GM19372 (cell line): ENCODE data around the gene LMTK2.

Experiments used
- ATAC-seq: cut with Tn5 transposase; IDR thresholded peaks from one replicate; pipeline ENCODE4 v1.9.1; 2021; ENCODE audit warnings: mild to moderate bottlenecking, low read depth, moderate library complexity; ENCODE audit not compliant: unreplicated experiment

Gene LMTK2

DNA sequence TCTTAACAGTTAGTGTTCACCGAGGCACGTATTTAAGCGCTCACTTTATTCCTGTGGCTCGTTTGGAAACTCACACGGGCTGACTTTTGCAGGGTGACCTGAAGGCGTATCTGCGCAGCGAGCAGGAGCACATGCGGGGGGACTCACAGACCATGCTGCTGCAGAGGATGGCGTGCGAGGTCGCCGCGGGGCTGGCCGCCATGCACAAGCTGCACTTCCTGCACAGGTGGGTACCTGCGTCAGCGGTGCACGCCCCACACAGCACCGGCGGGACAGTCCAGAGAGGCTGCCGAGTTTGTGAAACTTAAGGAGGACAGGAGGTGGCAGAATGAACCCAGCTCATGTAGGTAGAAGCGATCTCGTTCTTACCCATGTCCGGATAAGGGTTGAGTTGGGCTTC, 64.8 kb downstream of the LMTK2 start:
- no peak for ATAC-seq

DNA sequence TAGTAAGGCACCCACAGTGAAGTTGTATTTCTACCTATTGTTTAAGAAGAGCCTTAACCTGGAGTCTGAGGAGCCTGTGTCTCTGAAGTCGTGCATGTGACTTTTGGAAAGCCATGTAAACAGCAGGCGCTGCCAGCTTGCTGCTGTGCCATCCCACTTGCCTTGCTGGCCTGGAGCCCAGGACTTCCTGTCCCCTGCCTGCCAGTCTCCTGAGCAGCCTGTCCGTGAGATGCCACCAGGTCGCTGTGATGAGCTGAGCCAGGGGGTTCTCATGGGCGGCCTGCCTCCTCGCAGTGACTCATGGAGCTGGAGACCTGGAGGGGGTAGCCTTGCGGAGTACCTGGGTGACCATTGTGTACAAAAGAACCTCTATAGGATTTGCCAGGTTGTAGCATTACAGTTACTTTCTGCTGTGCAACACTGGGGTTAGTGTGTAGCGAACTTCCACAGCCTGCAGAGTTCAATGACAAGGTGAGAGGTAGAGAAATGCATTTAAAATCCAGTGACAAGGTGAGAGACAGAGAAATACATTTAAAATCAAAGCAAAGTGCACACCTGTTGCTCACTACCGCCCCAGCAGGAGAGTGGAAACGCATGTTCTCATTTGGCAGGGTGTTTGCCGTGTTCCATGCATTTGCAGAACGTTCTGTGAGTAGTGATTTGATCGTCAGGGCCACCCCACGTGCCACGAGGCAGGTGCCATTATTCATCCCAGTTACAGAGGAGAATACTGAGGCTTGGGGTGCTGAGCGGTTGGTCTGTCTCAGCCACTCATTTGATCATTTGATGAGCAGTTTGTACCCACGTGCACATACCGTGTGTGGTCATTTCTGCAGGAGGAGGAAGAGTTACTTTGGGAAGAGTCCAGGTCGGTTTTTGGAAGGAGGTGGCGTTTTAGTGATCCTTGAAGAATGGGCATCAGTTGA, 67.9 kb downstream of the LMTK2 start:
- ATAC-seq = no peak

DNA sequence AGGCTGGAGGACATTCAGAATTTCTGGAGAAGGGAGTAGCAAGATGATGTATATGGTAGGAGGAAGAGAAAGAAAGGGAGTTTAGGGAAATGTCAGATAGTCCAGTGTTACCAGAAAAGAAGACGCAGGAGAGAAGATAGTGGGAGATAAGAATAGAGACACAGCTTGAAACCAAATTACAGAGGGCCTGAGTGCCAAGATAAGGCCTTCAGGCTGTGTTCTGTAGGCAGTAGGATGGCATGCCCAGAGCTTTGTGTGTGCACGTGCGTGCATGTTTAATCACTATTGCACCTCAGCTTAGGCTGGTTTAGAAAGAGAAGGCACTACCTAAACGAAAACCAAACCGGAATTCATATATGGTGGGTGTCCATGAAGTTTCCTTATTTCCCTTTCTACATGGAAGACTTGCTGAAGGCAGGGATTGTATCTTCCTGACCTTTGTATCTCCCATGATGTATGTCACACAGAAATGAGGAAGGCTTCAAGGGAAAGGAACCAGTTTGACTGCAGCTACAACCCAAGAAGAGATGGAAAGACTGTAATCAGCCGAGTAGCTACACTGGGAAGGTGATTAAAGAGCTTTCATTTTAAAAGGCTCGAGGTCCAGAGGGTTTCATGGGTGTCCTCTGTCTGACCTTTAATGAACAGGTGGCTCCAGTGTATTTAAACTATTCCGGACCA, 68.7 kb downstream of the LMTK2 start:
- ATAC-seq = no peak

DNA sequence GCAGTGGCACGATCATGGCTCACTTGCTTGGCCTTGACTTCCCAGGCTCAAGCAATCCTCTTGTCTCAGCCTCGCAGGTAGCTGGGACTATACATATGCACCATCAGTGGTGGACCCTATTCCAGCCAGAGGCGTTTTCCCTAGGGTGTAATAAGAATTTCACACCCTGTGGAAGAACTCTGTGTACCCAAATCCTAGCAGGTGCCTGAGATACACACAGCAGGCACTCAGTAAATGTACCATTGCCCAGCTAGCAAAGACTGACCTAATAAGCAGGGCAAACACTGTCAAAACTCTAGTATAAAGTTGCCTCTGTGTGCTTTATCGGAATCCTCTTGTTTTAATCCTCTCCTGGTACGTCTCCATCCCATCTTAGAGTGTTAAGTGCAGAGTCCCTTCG, 70.9 kb downstream of the LMTK2 start:
- no peak for ATAC-seq

DNA sequence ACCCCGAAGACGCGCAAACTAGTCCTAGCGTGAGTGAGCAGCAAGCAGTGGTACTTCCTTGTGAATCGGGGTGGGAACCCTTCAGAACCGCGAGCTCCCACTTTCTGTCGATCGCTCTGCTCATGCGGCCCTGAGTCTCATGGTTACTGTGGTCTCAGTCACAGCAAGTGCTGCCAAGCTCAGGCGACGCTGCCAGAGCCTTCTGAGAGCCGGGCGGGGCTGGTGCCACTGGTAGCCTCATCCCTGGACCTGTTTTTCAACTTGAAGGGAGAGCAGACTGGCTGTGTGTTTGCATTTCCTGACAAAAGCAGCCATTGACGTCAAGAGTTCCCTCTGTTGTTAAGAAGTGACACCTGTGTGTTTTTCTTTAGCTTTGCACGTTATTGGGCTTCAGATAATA, 71.7 kb downstream of the LMTK2 start:
- no peak for ATAC-seq

DNA sequence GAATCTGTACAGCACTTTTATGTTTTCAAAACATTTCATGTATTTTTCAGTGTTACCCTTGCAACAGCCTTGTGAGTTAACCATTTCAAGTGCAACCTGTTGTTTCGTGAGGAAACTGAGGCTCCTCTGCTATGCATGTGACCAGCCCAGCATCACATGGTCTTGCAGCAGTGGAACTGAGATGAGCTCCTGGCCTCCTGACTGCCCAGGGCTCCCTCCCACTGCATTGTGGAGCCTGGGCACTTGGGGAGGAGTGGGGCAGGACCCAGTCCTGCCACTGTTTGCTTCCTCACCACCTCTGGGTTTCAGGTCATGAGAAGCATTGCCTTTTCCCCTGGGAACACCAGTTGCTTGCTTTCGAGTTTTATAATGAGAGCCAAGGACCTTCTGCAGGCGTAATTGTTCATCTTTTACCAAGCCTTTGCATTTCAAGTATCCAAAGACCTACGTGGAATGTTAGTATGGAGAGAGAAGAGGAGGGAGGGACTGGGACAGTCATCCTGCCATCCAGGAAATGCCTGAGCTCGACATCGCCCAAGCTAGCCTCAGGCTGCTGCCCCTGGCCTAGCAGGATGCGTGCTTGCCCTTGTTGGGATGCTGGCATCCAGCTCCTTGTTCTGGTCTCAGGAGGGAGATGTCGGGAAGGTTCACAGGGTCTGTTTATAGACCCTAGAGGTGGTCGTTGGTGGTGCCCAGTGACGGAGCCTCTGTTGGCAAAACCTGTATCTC, 72.3 kb downstream of the LMTK2 start:
- no peak for ATAC-seq

DNA sequence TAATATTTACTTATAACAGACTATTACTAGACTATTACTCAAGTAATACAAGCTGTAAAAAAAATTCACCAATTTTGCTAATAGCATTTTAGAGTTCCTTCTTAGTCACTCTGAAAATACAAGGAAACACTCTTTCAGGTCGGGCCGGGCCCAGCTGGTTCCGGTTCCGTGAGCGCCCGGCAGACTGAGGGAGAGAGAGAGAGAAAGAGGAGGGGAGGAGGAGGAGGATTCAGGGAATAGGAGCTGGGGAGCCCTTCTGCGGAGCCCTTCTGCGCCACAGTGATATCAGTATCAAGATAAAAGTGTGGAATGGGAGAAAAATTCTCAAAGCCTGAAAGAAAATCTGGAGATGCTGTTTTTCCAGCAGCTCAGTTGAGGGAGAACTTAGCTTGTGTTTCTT, 74.1 kb downstream of the LMTK2 start:
- ATAC-seq = no peak

DNA sequence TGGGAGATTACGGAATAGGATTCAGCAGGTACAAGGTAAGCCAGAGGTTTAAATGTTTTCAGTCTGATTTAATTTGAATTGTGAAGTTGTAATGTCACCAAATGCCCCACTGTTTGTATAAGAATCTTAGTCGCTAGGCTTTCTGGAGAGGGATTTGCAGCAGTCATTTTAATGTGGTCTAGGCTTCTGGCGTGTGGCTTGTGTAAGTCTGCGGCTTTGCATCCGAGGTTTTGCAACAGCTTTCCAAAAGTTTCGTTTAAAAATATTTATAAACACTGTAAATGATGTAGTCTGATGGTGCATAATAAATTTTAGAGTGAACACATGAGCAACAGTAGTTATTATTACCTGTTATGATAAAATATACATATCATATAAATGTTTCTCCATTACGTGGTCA, 78.4 kb downstream of the LMTK2 start:
- ATAC-seq = no peak

DNA sequence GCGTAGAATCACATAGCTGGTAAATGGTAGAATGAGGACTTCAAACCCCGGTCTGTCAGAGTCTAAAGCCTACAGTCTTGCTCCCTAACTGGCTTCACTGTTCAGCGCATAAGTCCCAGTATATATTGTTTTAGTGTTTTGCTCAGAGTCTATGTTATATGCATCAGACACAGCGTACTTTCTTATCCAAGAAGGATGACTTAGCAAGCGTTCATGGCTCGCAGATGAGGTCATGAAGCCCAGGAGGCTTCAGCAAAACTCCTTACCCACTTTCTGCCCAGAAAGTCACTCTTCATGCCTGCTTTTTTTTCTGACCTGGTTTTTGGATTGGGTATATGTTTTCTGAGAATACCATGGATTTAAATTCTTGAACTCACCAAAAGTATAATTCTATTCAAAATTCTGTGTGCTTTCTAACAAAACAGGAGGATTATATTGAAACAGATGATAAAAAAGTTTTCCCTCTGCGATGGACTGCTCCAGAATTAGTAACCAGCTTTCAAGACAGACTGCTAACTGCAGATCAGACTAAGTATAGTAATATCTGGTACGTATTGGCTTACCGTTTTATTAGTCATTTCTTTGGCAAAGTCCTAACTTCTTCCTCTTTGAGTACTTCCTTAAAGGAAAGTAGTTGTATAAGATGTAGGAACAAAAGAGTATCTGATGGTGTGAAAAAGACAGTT, 79.9 kb downstream of the LMTK2 start:
- ATAC-seq = no peak

DNA sequence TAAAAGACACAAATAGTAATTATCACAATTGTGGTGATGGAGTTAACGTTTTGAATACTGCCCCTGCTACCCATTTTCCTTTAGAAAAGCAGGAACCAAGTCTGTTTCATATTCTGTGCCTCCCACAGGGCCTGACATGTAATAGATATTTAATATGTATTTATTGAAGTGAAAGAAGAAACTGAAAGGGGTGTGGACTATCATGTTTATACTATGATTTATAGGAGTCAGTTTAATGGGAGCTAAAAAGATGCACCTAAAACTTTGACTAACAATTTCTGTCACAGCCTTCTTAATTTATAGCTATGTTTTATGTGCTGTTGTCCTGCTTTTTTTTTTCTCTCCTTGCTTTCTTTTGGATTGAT, 80.5 kb downstream of the LMTK2 start:
- no peak for ATAC-seq

DNA sequence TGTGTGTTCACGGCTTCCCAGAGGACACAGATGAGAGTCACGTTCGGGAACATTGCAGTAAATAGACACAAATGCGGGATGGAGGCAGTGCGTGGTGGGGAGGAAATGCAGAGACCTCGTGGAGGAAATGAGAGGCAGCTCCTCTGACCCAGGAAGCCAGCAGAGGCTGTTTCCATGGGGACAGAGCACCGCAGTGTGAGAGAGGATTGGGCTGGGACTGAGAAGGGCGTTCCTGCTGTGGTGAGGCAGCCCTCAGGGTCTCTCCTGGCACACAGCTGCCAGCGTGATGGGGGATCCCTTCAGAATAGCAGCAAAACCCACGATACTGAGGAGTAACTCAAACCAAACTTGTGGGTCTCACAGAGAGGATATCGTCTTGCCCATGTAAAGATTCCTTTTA, 82.9 kb downstream of the LMTK2 start:
- ATAC-seq = no peak

DNA sequence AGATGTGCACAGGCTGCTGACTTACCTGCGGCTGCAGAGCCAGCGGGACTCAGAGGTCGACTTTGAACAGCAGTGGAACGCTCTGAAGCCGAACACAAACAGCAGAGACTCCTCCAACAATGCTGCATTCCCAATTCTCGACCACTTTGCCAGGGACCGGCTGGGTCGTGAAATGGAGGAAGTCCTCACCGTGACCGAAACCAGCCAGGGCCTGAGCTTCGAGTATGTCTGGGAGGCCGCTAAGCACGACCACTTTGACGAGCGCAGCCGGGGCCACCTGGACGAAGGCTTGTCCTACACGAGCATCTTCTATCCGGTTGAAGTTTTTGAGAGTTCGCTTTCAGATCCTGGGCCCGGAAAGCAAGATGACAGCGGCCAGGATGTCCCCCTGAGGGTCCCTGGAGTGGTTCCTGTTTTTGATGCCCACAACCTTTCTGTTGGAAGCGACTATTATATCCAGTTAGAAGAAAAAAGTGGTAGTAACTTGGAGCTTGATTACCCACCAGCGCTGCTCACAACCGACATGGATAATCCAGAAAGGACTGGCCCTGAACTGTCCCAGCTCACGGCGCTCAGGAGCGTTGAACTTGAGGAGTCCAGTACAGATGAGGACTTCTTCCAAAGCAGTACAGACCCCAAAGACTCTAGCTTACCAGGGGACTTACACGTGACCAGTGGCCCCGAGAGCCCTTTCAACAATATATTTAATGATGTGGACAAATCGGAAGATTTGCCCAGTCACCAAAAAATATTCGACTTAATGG, 85.2 kb downstream of the LMTK2 start:
- ATAC-seq = no peak

DNA sequence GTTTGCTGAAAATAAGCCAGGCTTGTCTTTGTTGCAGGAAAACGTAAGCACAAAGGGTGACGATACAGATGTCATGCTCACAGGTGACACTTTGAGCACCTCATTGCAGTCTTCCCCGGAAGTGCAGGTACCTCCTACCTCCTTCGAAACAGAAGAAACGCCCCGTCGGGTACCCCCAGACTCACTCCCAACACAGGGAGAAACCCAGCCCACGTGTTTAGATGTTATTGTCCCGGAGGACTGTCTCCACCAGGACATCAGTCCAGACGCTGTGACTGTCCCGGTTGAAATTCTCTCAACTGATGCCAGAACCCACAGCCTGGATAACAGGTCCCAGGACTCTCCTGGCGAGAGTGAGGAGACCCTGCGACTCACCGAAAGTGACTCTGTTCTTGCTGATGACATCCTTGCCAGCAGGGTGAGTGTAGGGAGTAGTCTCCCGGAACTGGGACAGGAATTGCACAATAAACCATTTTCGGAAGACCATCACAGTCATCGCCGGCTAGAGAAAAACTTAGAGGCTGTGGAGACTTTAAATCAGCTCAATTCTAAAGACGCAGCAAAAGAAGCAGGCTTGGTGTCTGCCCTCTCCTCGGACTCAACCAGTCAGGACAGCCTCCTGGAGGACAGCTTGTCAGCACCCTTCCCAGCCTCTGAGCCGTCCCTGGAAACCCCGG, 86.3 kb downstream of the LMTK2 start:
- ATAC-seq = no peak

DNA sequence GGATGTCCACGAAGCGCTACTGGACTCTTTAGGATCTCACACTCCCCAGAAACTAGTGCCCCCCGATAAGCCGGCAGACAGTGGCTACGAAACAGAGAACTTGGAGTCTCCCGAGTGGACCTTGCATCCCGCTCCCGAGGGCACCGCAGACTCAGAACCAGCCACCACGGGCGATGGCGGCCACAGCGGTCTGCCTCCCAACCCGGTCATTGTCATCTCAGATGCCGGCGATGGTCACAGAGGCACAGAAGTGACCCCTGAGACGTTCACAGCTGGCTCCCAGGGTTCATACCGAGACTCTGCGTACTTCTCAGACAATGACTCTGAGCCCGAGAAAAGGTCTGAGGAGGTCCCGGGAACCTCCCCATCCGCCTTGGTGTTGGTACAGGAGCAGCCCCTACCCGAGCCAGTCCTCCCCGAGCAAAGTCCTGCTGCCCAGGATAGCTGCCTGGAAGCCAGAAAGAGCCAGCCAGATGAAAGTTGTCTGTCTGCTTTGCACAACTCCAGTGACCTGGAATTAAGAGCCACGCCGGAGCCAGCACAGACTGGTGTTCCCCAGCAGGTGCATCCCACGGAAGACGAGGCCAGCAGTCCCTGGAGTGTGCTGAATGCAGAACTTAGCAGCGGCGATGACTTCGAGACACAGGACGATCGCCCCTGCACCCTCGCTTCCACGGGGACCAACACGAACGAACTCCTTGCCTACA, 87.0 kb downstream of the LMTK2 start:
- no peak for ATAC-seq

DNA sequence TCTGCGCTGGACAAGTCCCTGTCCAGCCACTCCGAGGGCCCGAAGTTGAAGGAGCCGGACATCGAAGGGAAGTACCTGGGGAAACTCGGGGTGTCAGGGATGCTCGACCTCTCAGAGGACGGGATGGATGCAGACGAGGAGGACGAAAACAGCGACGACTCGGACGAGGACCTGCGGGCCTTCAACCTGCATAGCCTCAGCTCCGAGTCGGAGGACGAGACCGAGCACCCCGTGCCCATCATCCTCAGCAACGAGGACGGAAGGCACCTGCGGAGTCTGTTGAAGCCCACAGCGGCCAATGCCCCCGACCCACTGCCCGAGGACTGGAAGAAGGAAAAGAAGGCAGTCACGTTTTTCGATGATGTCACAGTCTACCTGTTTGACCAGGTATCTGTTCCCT, 87.5 kb downstream of the LMTK2 start:
- no peak for ATAC-seq

DNA sequence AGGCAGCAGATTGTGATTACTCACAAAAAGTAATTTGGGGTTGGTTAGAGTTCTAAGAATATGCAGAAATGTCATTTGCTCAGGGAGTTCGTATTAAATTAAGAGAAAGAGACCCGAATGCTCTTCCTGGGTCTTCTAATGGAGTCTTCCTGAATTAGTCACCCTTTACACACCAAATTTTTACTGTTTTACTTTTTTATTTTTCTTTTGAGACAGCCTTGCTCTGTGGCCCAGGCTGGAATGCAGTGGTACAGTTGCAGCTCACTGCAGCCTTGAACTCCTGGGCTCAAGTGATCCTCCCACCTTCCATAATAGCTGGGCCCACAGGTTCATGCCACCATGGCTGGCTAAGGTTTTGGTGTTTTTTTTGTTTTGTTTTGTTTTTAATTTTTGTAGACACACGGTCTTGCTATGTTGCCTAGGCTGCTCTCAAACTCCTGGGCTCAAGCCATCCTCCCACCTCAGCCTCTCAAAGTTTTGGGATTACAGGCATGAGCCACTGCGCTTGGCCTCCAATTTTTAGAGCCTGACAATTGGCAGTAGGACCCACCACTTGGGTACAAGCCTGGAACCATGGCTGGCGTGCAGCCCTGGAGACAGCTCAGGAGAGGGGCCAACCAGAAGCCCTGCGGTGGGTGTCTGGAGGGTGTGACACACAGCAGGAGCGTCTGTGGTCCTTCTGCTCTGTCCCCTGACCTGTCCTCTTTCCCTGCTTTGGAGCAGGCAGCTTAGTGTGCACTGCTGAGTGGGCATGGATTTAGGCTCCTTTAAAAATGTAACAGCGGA, 88.2 kb downstream of the LMTK2 start:
- no peak for ATAC-seq

DNA sequence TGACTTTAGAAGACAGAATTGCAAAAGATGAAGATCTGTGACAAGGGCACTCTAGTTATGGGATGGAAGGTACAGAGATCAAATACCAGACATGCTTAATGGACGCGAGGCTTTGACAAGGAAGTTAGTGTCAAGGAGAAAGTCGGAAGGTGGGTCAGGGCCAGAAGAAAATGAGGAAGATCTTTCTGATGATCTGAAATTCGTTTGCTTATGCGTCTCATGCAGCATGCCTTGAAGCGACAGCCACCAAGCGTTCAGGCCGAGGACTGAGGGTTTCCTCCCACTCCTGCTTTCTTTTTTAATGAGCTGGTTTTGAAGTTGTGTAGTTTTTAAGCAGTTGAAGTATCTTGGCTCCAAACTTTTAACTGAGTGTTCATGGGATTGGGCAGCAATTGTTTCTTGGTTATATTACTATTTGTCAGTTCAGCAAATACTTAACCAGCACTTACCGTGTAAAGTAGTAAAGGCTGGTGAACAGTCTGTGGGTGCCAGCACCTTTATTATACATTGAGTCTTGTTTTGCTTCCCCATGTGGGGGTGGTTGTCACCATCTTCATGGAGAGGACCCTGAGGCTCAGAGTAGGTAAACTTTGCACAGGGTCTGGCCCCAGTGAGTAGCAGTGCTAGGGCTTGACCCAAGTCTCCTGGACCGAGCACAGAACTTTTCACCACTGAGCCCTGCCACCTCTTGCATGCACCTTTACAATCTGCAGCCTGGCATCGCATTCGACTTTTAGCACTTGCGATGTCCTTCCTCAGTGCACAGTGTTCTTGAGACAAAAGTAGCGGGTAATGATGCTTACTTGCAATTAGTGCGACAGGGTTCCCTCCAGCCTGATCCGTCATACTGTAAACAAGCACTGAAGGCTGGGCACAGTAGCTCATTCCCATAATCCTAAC, 90.3 kb downstream of the LMTK2 start:
- no peak for ATAC-seq
